GM21723 (cell line): ENCODE data around the gene CNTD1.

Experiments
- ATAC-seq: cut with Tn5 transposase; IDR thresholded peaks from one replicate; pipeline ENCODE4 v1.9.1; 2021; ENCODE audit warnings: mild to moderate bottlenecking, moderate library complexity; ENCODE audit not compliant: unreplicated experiment

The CNTD1 gene

DNA sequence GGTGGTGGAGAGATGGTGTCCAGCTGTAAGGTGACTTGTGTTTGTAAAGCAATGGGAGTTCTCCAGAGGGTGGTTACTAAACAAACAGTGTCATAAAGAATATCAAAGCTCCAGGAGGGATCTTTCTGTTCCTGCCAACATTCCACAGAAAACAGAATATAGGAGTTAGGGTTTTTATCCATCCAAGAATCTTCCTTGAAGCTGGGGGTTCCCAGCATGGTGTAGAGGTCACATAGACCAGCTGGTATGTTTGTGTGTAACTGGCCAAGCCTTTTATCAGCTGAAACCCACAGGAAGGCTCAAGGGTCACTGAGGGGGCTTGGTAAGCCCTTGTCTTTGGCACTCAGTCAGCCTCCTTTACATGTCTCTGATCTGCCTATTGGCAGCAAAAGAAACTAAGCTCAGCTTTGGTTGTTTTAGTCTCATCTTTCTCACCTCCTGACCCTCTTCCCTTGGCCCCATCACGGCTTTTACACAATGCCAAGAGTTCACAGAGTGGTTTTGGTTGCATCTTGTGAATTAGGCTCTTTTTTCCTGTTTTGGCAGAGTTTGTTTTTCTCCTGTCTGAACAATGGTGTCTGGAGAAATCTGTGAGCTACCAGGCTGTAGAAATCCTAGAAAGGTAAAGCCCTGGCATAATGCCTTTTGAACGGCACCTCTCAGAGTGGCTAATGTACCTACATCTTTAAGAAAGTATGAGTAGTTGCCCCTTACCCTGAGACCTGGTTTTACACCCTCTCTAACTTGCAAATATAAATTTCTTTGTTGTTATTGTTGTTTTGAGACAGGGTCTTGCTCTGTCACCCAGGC is 4.6 kb downstream of the CNTD1 start:
- no peak for ATAC-seq

DNA sequence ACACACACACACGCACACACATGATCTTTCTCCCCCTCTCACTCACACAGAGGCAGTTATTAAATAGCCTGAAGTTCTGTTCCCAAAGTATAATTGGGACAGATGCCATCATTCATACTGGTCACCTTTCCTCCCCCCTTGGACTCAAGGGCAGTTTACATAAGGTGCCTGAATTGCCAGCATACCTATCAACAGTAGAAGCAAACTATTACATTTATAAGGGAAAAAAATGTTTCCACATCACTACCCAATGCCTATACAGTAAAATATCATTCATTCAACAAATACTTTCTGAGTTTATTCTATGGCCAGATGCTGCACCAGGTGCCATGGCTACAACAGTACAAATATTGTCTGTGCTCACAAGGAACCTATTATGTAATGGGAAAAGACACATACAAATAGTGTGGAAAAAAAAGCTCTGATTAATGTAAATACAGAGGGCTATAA is 6.3 kb downstream of the CNTD1 start:
- ATAC-seq = no peak

DNA sequence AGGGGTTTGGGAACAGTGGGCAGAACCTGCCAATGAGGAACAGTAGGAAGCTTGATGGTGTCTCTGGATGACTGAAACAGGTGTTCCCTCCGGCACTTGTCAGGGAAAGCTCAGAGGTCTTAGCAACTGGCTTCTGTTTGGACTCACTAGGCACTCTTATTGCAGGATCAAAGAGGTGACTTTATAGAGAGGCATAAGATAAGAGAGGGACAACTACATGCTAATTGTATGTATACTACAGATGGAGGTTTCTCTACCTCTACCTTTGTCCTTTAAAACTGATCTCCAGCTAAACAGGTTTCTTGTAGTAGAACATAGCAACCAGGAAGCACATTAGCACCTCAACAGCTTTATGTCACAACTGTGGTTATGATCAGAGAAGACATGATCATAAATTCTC is 7.6 kb downstream of the CNTD1 start:
- no peak for ATAC-seq

DNA sequence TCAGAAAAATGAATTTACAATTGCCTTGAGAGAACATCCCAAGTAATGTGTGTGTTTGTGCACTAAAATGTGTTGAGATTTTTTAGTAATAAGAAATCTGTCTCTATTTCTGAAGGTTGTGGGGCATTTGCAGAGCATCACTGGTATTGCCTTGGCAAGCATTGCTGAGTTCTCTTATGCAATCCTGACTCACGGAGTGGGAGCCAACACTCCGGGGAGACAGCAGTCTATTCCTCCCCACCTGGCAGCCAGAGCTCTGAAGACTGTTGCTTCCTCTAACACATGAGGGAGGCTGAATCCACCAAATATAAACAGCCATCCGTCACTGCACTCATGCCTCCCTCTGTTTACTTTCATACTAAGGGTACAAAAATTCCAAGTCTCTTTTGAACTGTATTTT is 10.6 kb downstream of the CNTD1 start:
- ATAC-seq = no peak

DNA sequence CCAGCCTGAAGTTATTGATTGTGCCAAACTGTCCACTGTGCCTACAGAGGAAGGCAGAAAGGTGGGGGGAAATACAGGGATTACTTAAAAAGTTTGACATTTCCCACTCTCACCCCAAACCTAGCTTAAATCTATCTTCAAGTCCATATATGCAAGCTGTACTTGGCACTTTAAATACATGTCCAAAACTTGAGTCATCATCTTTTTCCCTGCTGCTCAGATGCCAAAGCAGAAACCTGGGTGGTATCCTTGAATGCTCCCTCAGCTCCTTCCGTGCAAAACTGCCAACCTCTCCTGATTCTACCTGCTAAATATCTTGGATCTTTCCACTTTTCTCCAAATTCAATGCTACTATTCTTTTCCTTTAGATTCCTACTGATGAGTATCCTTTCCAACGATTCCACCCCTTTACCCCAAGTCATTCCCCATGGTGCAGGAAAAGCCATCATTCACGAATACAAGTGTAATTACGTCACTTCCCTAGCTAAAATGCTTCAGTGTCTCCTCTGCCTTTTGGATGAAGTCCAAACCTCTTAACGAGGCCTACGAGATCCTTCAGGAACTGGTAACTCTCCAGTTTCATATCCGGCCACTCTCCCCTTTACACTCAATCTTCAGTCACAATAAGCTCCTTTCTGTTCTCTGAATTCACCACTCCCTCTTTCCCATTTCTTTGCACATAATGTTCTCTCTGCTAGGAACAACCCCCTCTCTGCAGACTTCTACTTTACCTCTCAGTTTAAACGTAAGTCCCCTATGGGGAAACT is 16.2 kb downstream of the CNTD1 start:
- ATAC-seq = no peak

DNA sequence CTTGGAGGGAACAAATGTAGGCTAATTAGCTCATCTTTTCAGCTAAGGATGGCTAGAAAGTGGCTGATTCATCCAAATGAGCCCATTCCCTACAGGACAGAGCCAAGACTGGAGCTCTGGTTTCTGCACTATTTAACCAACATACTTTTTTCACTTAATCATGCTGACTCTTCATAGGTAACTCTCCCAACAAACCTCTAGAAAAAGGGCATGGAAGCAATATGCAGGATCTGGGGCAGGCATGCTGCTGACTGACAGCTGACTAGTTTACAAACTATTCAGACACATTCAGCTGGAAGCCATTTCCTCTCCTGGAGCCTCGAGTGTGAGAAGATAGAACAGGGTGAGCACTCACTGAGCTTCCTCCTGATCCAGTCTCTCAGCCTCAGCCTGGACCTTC is 19.2 kb downstream of the CNTD1 start:
- ATAC-seq = no peak

DNA sequence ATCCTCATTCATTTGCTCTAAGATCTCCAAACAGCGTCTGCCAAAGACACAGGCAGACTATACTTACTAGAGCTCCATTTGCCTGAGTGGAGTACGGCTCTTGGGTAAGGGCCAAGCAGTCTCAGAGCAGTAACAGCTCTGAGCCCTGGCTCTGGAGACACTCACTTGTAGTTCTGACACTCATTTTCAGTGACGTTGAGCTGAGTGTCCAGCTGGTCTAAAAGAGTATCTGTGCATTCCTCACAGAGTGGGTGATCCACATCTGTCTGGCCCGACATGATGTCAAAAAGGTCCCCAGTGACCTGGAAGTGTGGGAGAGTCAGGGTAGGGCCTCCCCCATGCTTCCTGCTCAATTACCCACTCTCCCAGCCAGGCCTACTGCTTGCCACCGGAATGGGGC is 19.7 kb downstream of the CNTD1 start:
- ATAC-seq = no peak

DNA sequence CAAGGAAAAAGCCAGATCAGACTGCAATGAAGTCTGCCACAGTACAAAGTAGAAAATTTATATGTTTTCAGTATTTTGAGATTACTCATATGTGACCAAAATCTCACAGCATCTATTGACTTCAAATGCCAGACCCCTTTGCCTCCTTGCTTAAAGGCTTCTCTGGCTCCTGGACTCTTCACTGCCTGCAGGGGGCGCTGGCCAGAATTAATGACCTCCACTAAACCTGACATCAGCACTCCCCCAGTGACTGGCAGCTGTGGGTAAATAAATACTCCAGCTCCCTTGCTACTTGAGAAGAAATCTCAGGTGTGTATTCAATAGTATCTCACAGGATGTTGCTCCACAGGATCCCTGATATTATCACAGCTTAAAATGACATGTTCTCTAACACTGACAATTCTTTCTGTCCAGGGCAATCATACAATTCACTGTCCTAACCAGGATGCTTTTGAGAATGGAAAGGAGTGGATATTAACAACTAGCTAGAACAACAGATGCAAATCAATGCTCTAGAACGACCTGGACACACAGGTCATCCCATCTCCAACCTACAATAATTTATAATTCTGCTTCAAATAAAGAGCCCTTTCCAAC is 21.4 kb downstream of the CNTD1 start:
- no peak for ATAC-seq

DNA sequence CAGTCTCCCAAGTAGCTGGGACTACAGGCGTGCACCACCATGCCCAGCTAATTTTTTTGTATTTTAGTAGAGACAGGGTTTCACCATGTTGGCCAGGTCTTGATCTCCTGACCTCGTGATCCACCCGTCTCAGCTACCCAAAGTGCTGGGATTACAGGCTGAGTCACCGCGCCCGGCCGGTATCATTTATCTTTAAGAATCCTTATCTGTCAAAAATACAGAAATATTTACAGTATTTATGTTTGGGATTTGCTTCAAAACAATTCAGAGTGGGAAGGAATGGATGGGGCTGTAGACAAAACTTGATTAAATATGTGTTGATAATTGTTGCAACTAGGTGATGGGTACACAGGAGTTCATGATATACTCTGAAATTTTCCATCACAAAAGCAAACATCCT is 22.5 kb downstream of the CNTD1 start:
- no peak for ATAC-seq

DNA sequence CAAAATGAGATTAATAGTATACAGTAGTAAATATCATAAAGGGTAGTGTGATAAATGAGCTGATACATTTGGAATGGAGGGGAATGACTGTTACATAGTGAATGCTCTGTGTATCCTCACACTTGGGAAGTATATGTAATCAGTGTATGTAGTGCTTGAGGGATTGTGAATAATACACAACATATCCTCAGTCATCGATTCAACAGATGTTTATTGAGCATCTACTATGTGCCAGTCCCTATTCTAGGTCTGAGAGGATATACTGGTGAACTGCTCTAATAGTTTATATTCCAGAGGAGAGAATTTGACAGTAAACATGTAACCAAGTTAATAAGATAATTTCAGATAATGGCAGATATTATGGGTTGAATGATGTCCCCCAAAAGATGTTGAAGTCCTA is 28.8 kb downstream of the CNTD1 start:
- ATAC-seq = no peak

DNA sequence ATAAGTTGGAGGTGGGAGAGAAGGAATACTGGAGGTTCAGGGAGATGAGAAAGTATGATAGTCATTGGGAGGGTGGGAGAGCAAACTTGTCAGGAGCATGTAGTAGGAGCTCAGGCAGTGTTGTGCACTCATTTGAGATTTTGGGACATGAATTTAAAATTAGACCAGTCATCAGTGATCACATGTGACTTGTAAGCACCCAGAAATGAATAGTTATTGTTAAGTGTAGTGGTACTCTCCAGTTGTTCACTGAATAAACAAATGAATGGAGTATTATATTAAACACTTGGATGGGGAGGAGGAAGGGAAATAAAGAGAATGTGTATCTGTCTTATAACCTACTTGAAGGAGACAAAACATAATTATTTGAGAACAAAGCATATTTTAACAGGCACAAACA is 32.3 kb downstream of the CNTD1 start:
- ATAC-seq = no peak

DNA sequence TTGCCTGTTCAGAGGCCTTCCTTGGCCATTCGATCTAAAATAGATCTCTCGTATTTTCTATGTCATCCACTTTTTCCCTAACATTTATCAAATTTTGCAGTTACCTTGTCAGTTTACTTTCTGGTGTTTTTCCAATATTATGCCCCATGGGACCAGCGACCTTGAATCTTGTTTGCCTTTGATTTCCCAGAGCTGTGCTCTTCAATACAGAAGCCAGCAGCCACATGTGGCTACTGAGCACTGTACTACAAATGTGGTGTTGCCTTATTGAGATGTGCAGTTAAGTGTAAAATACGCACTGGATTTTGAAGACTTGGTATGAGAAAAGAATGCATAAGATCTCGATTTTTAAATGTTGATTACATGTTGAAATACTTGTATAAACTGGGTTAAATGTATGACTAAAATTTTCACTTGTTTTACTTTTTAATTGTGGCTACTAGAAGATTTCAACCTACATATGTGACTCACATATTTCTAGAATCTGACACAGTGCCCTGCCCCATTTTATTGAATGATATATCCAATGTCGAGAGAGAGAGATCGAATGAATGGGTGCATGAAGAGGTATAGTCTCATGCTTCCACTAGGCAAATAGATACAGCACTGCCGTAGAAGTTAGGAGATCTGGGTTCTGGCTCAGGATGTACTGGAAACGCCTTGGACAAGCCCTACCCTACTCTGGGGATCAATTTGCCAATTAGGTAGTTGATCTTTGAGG is 33.7 kb downstream of the CNTD1 start:
- peak; percentile 8 for ATAC-seq

DNA sequence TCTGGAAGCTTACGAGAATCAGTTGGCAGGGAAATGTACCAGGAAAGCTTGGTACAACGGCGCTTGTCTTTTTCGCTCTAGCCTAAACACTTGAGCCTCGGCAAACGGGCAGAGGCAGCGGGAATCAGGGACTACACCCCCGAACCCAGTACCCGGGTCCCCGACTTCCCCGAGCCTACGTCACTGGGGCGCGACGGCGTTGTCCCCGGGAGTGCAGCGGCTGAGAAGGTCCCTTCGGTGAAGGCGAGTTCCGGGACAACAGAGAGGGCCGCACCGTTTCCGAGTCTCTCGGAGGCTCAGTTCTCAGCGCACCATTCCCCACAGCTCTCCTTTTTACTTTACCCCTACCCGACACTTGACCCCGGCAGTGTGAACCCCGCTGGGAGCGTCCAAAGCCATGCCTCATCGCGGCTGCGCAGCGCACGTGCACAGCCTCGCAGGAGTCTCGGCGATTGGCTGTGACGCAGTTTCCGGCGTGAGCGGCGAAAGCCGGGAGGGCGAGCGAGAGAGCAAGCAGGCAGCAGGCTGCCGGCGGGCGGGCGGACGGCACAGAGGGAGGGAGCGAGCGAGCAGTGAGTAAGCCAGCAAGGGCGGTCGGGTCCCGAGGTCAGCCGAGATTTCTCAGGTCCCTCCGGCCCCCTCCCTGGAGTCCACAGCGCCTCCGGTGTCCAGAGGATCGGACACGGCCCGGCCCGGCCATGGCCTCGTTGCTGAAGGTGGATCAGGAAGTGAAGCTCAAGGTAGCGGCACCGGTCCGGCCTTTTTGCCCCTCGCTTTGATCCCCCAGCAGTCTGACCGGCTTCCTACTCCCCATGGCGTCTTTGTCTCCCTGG is 34.5 kb downstream of the CNTD1 start, which contains the start of gene PSME3:
Gene PSME3 (plus strand): TSS at position 464 of the 833 bp plus-strand sequence. CDS start 235 bp downstream, at position 699.
- ATAC-seq = peak; percentile 80

DNA sequence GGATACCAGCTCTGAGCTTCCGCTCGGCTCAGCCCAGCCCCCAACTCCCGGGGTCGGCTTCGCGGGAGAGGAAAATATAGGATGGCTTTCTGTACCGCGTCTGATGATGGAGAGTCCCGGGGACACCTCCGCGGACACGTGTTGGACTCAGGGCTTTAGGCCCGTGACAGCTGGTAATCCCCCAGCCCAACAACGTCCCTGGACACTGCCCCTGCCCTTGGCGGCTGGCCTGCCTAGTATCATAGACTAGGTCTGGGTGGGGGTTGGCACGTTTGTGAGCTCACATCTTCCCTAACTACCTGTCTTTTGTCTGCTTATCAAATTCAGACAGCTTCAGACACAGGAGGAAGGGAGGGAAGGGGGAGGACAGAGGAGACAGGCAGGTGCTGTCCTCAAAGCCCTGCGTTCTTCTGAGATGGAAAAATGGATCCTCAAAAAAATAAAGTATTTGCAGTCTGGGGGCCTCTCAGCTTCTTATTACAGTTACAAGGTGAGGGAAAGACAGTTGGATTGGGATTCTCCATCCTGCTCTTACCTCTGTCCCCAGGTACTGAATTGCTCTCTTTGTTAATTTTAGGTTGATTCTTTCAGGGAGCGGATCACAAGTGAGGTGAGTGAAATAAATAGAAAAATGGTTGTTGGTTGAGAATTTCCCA is 35.2 kb downstream of the CNTD1 start:
- ATAC-seq = peak; percentile 18

DNA sequence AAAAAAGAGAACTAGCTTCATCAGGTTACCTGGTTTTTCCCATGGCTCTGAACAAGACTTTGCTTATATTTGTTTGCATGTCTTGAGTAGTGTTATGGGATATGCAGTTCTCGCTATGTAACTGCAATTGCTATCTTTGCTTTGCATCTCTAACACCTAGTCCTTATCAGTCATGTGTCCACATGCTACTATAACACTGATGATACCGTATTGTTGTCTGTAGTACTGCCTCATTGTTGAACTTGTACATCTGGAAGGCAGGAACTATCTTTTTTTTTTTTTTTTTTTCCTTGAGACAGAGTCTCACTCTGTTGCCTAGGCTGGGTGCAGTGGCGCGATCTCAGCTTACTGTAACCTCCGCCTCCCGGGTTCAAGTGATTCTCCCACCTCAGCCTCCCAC is 37.1 kb downstream of the CNTD1 start:
- no peak for ATAC-seq

DNA sequence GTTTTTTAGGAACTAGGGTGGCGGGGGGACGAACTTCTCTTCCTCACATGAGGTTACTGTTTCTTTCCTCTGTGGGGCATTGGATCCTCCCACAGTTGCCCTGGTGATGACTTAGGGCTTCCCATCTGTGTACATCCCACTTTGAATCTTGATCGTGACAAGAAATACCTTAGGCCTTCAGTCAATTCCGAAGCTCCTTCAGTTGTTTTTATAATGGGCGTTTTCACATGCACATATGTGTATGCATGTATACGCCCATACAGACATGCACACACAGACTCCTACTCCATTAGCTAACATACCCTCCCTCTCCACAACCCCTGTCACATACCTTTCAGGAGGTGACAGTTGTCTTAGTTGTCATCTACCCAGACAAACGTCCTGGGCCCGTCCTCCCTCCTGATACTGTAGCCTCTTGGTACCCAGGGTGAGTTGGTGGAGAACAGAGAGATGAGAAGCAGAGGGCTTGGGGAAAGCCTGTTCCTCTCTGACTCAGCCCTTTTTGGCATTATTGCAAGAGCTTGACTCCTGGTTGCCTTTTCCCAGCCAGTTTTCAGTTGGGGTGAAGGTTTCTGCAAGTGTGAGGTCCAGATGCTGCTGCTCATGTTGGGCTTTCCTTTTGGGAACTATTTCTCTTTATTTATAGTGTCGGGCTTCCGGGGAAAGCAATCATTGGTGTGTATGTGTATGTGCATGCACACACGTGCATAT is 43.5 kb downstream of the CNTD1 start:
- ATAC-seq = no peak

DNA sequence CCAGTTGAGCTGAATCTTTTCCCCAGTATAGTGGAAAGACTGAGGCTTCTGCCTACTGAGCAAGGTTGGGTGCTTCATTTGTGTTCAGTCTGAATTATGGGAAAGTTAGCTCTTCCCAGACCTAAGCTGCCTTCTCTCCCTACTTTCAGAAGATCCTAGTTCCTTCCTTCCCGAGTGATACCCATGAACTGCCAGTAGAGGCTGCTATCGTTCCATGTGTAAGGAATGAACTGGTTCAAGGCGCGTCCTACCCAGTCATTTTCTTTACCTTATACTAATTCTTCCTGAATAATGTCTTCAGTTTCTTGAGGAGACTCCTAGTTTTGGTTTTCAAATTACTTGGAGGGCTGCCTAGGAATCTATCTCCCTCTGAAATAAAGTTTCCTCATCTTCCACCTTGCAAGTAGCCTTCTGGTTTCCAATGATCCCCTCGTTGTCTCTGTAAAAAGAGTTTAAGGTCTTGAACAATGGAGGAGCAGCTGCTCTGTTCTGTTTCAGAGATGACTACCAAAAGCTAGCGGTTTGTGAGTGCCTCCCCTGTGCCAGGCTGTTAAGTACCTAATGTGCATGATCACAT is 44.8 kb downstream of the CNTD1 start:
- no peak for ATAC-seq

DNA sequence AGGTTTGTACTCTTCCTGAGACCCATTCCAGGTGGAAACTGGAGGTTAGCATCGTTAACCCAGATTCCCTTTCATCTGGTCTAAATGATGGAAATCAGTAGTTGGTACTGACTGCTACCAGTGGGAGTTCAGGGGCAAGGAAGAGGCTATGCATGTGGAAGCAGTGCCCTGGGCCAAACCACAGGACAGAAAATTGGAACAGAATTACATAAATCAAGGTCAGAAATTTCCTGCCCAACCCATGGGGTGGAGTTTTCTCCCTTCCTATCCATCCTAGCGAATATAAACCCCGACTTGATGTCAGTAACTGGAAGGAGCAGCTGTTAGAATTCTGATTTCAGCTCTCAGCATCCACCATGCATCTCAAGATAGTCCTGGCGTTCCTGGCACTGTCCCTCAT is 45.6 kb downstream of the CNTD1 start, which contains the start of gene AOC2:
Gene AOC2 (plus strand): TSS at position 310 of the 400 bp plus-strand sequence. CDS start 47 bp downstream, at position 357.
- no peak for ATAC-seq
